ENCODE data around the gene BEST3. TPM values are rescaled to one million over a fixed set of nuclear protein-coding genes. Genes with fewer than 3 reads are reported as not detected.

Gene BEST3
- polyA plus RNA-seq, 1 experiment: 0.14 TPM

- TF ChIP-seq CTCF (IDR thresholded peaks at IDR 0.05; ENCODE audit: low read depth, low read length): no peak
Measured at GRCh38 chr12:69733638-69734037, 34.5 kb upstream of the BEST3 start.

GRCh38 chr12:69732088-69732487 lies 33.0 kb upstream of the BEST3 start:
- POLR2A ChIA-PET: no interaction called here
- no peak for DNase-seq (ENCODE audit: low read depth, low spot score)
- no peak for TF ChIP-seq CTCF (IDR thresholded peaks at IDR 0.05; ENCODE audit: low read depth, low read length)
- CTCF ChIA-PET: interaction anchor here (0.6 kb wide), 1 partner anchor 375 kb away, joined by 4 read pairs; no protein-coding TSS in a partner anchor
- Histone ChIP-seq H3K27me3 (ENCODE audit: control insufficient read depth, insufficient read depth, low read length) (peaks cover 3% of the 10 kb centered on the region), H3K9me3 (ENCODE audit: control insufficient read depth, insufficient read depth, low read length) (no peaks in the 10 kb centered on the region), H3K4me3 (ENCODE audit: low read depth, low read length) (no peak overlapping the region), H3K27ac (ENCODE audit: low read depth, low read length) (no peak overlapping the region)

More at GRCh38 chr12:69733638-69734037, 34.5 kb upstream of the BEST3 start:
- Histone ChIP-seq H3K9me3 (ENCODE audit: control insufficient read depth, insufficient read depth, low read length) (no peaks in the 10 kb centered on the region; the same call in 1 of the 2 replicates), H3K27ac (ENCODE audit: low read depth, low read length) (no peak overlapping the region), H3K4me3 (ENCODE audit: low read depth, low read length) (no peak overlapping the region), H3K27me3 (ENCODE audit: control insufficient read depth, insufficient read depth, low read length) (peaks cover 3% of the 10 kb centered on the region)
- POLR2A ChIA-PET: no interaction called here
- no peak for DNase-seq (ENCODE audit: low read depth, low spot score)
- CTCF ChIA-PET: no interaction called here

- POLR2A ChIA-PET: no interaction called here
- TF ChIP-seq CTCF (IDR thresholded peaks at IDR 0.05; ENCODE audit: low read depth, low read length): no peak
- Histone ChIP-seq H3K4me3 (ENCODE audit: low read depth, low read length) (no peak overlapping the region), H3K9me3 (ENCODE audit: control insufficient read depth, insufficient read depth, low read length) (no peaks in the 10 kb centered on the region), H3K27me3 (ENCODE audit: control insufficient read depth, insufficient read depth, low read length) (peaks cover 4% of the 10 kb centered on the region), H3K27ac (ENCODE audit: low read depth, low read length) (no peak overlapping the region)
- CTCF ChIA-PET: interaction anchor here (0.8 kb wide), 1 partner anchor 370 kb away, joined by 3 read pairs; no protein-coding TSS in a partner anchor
- no peak for DNase-seq (ENCODE audit: low read depth, low spot score)
Measured at GRCh38 chr12:69726922-69727321, 27.8 kb upstream of the BEST3 start.

- TF ChIP-seq CTCF (IDR thresholded peaks at IDR 0.05; ENCODE audit: low read depth, low read length): no peak
- H3K4me3 ChIP-seq (ENCODE audit: low read depth, low read length): no peak overlapping the region
- H3K9me3 ChIP-seq (ENCODE audit: control insufficient read depth, insufficient read depth, low read length): no peaks in the 10 kb centered on the region
- ChIA-PET POLR2A (no interaction called here), CTCF (interaction anchor here (1.1 kb wide), 1 partner anchor 364 kb away, joined by 8 read pairs; no protein-coding TSS in a partner anchor)
- H3K27me3 ChIP-seq (ENCODE audit: control insufficient read depth, insufficient read depth, low read length): peaks cover 6% of the 10 kb centered on the region
- no peak overlapping the region for H3K27ac ChIP-seq (ENCODE audit: low read depth, low read length)
- no peak for DNase-seq (ENCODE audit: low read depth, low spot score)
Measured at GRCh38 chr12:69720750-69721149, 21.6 kb upstream of the BEST3 start.

GRCh38 chr12:69719336-69720316 lies 20.5 kb upstream of the BEST3 start:
- Histone ChIP-seq H3K27ac (ENCODE audit: low read depth, low read length) (no peak overlapping the region), H3K27me3 (ENCODE audit: control insufficient read depth, insufficient read depth, low read length) (peaks cover 6% of the 10 kb centered on the region), H3K4me3 (ENCODE audit: low read depth, low read length) (no peak overlapping the region), H3K9me3 (ENCODE audit: control insufficient read depth, insufficient read depth, low read length) (no peaks in the 10 kb centered on the region)
- TF ChIP-seq CTCF (IDR thresholded peaks at IDR 0.05; ENCODE audit: low read depth, low read length): no peak
- ChIA-PET POLR2A (no interaction called here), CTCF (interaction anchor here (1.1 kb wide), 1 partner anchor 363 kb away, joined by 8 read pairs; no protein-coding TSS in a partner anchor)
- DNase-seq (ENCODE audit: low read depth, low spot score): no peak

Measured in AG04450 (cell line).